ENCODE measurements around the gene EIF3B.
"Not testable (repeated sequence)": the region's sequence is repeated elsewhere in the genome, so short reads cannot be mapped to it uniquely, and the experiment has no call there.

EIF3B gene

DNA sequence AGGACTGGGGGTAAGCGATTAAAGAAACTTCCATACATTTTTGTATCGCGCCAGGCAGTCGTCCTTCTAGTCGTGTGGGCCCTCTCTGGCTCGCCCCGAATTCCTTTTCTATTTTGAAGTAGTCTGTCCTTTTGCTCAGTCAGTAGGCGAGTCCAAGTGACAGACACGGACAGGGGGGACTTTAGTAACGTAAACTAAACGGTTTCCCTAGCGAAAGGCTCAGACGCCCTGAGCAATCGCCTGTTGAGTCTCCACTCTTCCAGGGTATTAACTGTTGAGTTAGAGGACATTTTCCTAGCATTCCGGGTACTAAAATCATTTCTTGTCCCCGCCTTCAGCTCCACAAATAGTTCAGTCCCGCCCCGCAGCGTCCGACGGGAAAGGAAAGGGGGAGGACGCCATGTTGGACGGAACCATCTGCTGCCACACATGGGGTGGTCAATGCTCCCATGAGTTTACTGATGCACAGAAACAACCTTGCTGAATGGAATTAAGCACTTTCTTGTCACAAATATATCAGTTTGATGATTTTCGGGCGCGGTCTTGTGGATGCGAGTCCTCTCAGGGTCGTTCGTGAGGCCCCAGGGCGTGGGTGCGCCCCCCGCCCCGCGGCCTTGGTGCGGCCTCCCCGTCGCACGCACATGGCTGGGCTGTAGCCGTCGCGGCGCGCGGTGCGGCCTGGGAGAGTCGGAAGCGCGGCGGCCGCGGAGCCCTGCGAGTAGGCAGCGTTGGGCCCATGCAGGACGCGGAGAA, at the start of gene EIF3B:
TSS of gene EIF3B (plus strand) at position 642 of the 753 bp plus-strand sequence. CDS start at position 737, 95 bp downstream.
- Histone ChIP-seq H3K27ac (peak within 1 kb of the TSS; percentile 99), H4K20me1 (peaks cover 46% of the 10 kb centered on the region), H3K27me3 (no peaks in the 10 kb centered on the region), H3K9ac (peak within 1 kb of the TSS; percentile 100), H3K4me2 (peak within 1 kb of the TSS; percentile 83), H3K4me3 (peak within 1 kb of the TSS; percentile 99), H3K9me3 (no peaks in the 10 kb centered on the region), H3K36me3 (peaks cover 30% of the 10 kb centered on the region), H3K4me1 (peaks cover 47% of the 10 kb centered on the region)
- TF ChIP-seq Cebpa-rat (IDR thresholded peaks at IDR 0.05) = no peak

DNA sequence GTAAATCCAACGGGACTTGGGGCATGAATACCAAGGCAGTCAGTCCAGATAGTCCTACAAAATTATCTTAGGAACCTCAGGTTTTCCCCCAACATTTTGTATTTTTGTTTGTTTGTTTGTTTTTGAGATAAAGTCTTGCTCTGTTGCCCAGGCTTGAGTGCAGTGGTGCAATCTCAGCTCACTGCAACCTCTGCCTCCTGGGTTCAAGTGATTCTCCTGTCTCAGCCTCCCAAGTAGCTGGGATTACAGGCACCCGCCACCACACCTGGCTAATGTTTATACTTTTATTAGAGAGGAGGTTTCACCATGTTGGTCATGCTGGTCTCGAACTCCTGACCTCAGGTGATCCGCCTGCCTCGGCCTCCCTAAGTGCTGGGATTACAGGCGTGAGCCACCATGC, 49.4 kb upstream of the EIF3B start:
- peak overlapping the region; percentile 26 for H3K4me2 ChIP-seq
- not testable (repeated sequence) for H3K9ac ChIP-seq

DNA sequence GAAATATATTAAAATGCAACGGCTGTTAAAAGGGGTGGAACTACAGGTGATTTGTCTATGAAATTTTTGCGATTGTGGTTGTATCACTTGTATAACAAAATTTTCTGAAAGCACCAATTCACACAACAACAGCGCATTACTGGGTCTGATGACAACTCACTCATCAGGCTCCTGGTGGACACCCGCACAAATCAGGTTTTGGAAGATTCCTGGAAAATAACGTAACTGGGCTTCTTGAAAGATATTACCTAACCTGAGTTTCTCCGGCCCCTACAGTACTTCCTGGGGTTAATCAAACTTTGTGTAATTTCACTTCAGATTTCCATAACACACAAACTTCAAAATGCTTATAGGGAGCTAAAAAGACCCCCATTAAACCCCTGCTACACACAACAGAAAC, 47.9 kb upstream of the EIF3B start:
- H3K9me3 ChIP-seq = peaks cover 12% of the 10 kb centered on the region
- H4K20me1 ChIP-seq = peaks cover 13% of the 10 kb centered on the region; the same call in 1 of the 2 replicates
- no peaks in the 10 kb centered on the region for H3K27me3 ChIP-seq
- H3K9ac ChIP-seq = no peak overlapping the region
- peaks cover 18% of the 10 kb centered on the region for H3K36me3 ChIP-seq
- H3K4me3 ChIP-seq = no peak overlapping the region
- H3K4me2 ChIP-seq = peak overlapping the region; percentile 72; the same call in 1 of the 2 replicates
- H3K27ac ChIP-seq = no peak overlapping the region
- H3K4me1 ChIP-seq = peaks cover 55% of the 10 kb centered on the region
- TF ChIP-seq Cebpa-rat (IDR thresholded peaks at IDR 0.05) = no peak

More for the DNA sequence above, 49.4 kb upstream of the EIF3B start:
- H4K20me1 ChIP-seq = peaks cover 13% of the 10 kb centered on the region; the same call in 1 of the 2 replicates
- peaks cover 12% of the 10 kb centered on the region for H3K9me3 ChIP-seq
- H3K27me3 ChIP-seq, H3K4me3 ChIP-seq: not testable (repeated sequence)
- H3K4me1 ChIP-seq = peaks cover 55% of the 10 kb centered on the region
- 0 out of 2 replicates have a peak overlapping the region, but pooled peaks have one; percentile 22 for H3K27ac ChIP-seq
- peaks cover 15% of the 10 kb centered on the region for H3K36me3 ChIP-seq

DNA sequence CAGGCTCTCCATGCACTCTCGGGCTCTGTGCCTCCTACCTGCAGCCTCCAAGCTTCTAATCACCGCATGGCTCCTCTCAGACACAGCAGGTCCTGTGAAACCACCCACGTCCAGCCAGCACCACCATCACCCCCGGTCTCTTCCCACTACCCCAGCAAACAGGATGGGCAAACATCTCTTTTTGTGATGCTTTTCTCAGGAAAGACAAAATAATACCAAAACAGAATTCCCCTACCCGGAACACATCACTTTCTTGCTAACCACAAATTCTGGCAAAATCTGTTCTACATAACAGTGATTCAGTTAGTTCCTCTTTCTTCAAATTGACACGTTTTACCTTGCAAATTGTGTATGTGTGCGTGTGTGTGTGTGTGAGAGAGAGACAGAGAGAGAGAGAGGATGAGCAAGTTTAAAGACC, 46.9 kb upstream of the EIF3B start:
- peak overlapping the region; percentile 44; the same call in 1 of the 2 replicates for H3K27ac ChIP-seq
- H3K27me3 ChIP-seq = no peaks in the 10 kb centered on the region
- peaks cover 18% of the 10 kb centered on the region for H3K36me3 ChIP-seq
- no peak for TF ChIP-seq Cebpa-rat (IDR thresholded peaks at IDR 0.05)
- H4K20me1 ChIP-seq = peaks cover 22% of the 10 kb centered on the region
- no peak overlapping the region for H3K4me3 ChIP-seq
- peaks cover 6% of the 10 kb centered on the region for H3K9me3 ChIP-seq
- H3K4me2 ChIP-seq = peak overlapping the region; percentile 72
- peaks cover 62% of the 10 kb centered on the region for H3K4me1 ChIP-seq
- H3K9ac ChIP-seq = 0 out of 2 replicates have a peak overlapping the region, but pooled peaks have one; percentile 16

- no peak for TF ChIP-seq Cebpa-rat (IDR thresholded peaks at IDR 0.05)
- H3K27me3 ChIP-seq = no peaks in the 10 kb centered on the region
- H3K36me3 ChIP-seq = peaks cover 18% of the 10 kb centered on the region
- H3K9ac ChIP-seq = no peak overlapping the region
- no peaks in the 10 kb centered on the region for H3K9me3 ChIP-seq
- H3K4me3 ChIP-seq = no peak overlapping the region
- no peak overlapping the region for H3K27ac ChIP-seq
- H4K20me1 ChIP-seq = peaks cover 20% of the 10 kb centered on the region
- H3K4me1 ChIP-seq = peaks cover 66% of the 10 kb centered on the region
- no peak overlapping the region for H3K4me2 ChIP-seq
Observed at GRCh38 chr7:2309889-2310331, 44.7 kb upstream of the EIF3B start.

- H3K27ac ChIP-seq = peak overlapping the region; percentile 22; the same call in 1 of the 2 replicates
- H3K36me3 ChIP-seq = peaks cover 18% of the 10 kb centered on the region
- 0 out of 2 replicates have a peak overlapping the region, but pooled peaks have one; percentile 10 for H3K9ac ChIP-seq
- no peak overlapping the region for H3K4me3 ChIP-seq
- no peak for TF ChIP-seq Cebpa-rat (IDR thresholded peaks at IDR 0.05)
- H3K4me1 ChIP-seq = peaks cover 64% of the 10 kb centered on the region
- H3K27me3 ChIP-seq = no peaks in the 10 kb centered on the region
- peaks cover 15% of the 10 kb centered on the region for H4K20me1 ChIP-seq
- no peaks in the 10 kb centered on the region for H3K9me3 ChIP-seq
- peak overlapping the region; percentile 96 for H3K4me2 ChIP-seq
Observed at GRCh38 chr7:2312267-2312929, 42.2 kb upstream of the EIF3B start.

DNA sequence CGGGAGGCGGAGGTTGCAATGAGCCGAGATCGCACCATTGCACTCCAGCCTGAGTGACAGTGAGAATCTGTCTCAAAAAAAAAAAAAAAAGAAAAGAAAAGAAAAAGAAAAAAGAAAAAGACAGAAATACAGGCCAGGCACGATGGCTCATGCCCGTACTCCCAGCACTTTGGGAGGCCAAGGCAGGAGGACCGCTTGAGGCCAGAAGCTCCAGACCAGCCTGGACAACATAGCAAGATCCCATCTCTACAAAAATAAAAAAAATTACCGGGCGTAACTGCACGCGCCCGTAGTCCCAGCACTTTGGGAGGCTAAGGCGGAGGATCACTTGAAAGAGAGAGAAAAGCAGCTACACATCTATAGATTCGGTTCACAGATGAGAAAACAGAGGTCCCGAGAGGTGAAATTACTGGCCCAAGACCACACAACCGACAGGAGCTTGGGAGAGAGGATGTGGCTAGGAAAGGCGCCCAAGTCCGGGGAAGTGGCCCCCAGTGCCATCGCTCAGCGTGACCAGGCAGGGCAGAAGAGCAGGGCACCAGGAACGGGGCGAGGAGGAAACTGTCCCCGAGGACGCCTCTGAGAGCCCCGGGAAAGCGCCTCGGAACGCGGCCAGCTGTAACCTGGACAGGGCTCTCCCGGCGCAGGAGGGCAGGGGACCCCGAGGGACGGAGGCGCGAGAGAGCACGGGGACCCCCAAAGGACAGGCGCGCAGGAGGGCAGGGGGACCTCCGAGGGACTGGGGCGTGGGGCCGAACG, 41.0 kb upstream of the EIF3B start:
- Histone ChIP-seq H3K27me3 (no peaks in the 10 kb centered on the region), H3K27ac (peak overlapping the region; percentile 88)

GRCh38 chr7:2314209-2314955, 40.2 kb upstream of the EIF3B start, which contains the start of gene SNX8:
Gene SNX8 (minus strand): TSS chr7:2314441. CDS start chr7:2314421, 20 bp downstream.
- H4K20me1 ChIP-seq = peaks cover 9% of the 10 kb centered on the region
- peak within 1 kb of the TSS; percentile 90 for H3K9ac ChIP-seq
- peaks cover 69% of the 10 kb centered on the region for H3K4me1 ChIP-seq
- peaks cover 12% of the 10 kb centered on the region for H3K36me3 ChIP-seq
- peak within 1 kb of the TSS; percentile 89 for H3K4me3 ChIP-seq
- peak within 1 kb of the TSS; percentile 96 for H3K4me2 ChIP-seq
- no peaks in the 10 kb centered on the region for H3K27me3 ChIP-seq
- no peaks in the 10 kb centered on the region for H3K9me3 ChIP-seq
- H3K27ac ChIP-seq = peak within 1 kb of the TSS; percentile 88
- TF ChIP-seq Cebpa-rat (IDR thresholded peaks at IDR 0.05) = no peak

More for the DNA sequence above, 41.0 kb upstream of the EIF3B start:
- H4K20me1 ChIP-seq = peaks cover 9% of the 10 kb centered on the region
- H3K9ac ChIP-seq = peak overlapping the region; percentile 90
- peaks cover 64% of the 10 kb centered on the region for H3K4me1 ChIP-seq
- H3K9me3 ChIP-seq = no peaks in the 10 kb centered on the region
- H3K4me2 ChIP-seq = peak overlapping the region; percentile 96
- TF ChIP-seq Cebpa-rat (IDR thresholded peaks at IDR 0.05) = no peak
- peak overlapping the region; percentile 89 for H3K4me3 ChIP-seq
- peaks cover 18% of the 10 kb centered on the region for H3K36me3 ChIP-seq

GRCh38 chr7:2314956-2315530, 39.6 kb upstream of the EIF3B start:
- not testable (repeated sequence) for H3K9ac ChIP-seq, H4K20me1 ChIP-seq, H3K9me3 ChIP-seq, H3K27me3 ChIP-seq, H3K36me3 ChIP-seq, H3K27ac ChIP-seq
- peaks cover 70% of the 10 kb centered on the region for H3K4me1 ChIP-seq
- H3K4me2 ChIP-seq = peak overlapping the region; percentile 96; the same call in 1 of the 2 replicates
- H3K4me3 ChIP-seq = peak overlapping the region; percentile 89; the same call in 1 of the 2 replicates

All from BLaER1 (cell line).